PC-9 (cell line): ENCODE results near the gene MFSD11.
"Not testable (repeated sequence)": the region's sequence is repeated elsewhere in the genome, so short reads cannot be mapped to it uniquely, and the experiment has no call there.

ENCODE experiments used
- EZH2 ChIP-seq: fragments of 200-600 bp; sonication (generic); IDR thresholded peaks from 2 replicates; pipeline ENCODE4 v1.8.0; 2017; ENCODE audit warnings: antibody characterized with exemption, low read depth
- TF ChIP-seq, protein P1 (sequence below): fragments of 200-600 bp; sonication (generic); conservative IDR thresholded peaks from 2 replicates; pipeline ENCODE4 v1.6.1; 2017; ENCODE audit warnings: mixed run types, antibody characterized with exemption, mild to moderate bottlenecking, moderate library complexity

- TF ChIP-seq, protein P1, sequence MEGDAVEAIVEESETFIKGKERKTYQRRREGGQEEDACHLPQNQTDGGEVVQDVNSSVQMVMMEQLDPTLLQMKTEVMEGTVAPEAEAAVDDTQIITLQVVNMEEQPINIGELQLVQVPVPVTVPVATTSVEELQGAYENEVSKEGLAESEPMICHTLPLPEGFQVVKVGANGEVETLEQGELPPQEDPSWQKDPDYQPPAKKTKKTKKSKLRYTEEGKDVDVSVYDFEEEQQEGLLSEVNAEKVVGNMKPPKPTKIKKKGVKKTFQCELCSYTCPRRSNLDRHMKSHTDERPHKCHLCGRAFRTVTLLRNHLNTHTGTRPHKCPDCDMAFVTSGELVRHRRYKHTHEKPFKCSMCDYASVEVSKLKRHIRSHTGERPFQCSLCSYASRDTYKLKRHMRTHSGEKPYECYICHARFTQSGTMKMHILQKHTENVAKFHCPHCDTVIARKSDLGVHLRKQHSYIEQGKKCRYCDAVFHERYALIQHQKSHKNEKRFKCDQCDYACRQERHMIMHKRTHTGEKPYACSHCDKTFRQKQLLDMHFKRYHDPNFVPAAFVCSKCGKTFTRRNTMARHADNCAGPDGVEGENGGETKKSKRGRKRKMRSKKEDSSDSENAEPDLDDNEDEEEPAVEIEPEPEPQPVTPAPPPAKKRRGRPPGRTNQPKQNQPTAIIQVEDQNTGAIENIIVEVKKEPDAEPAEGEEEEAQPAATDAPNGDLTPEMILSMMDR, result not testable (repeated sequence)
- TF ChIP-seq EZH2, result not testable (repeated sequence)
These were observed 7.9 kb downstream of the MFSD11 start for GRCh38 chr17:76745785-76746184.
